Testis (tissue), 2 donors: Measurements from ENCODE around the gene SKAP2.

Source experiments
- POLR2A ChIP-seq: fragments of 450-650 bp; IDR thresholded peaks from one replicate; pipeline ENCODE4 v1.6.1; 2017; ENCODE audit warnings: antibody characterized with exemption, mild to moderate bottlenecking, moderate library complexity
- TF ChIP-seq, protein P1 (sequence below), 3 experiments: fragments of 450-650 bp in 2 of 3; fragments of 200-600 bp in 1 of 3; sonication (generic) in 1 of 3; IDR thresholded peaks; one replicate each; pipeline ENCODE4 v1.5.1; 2016 to 2019; ENCODE audit warnings: antibody characterized with exemption in 3 of 3, mild to moderate bottlenecking in 2 of 3, moderate library complexity in 1 of 3

DNA sequence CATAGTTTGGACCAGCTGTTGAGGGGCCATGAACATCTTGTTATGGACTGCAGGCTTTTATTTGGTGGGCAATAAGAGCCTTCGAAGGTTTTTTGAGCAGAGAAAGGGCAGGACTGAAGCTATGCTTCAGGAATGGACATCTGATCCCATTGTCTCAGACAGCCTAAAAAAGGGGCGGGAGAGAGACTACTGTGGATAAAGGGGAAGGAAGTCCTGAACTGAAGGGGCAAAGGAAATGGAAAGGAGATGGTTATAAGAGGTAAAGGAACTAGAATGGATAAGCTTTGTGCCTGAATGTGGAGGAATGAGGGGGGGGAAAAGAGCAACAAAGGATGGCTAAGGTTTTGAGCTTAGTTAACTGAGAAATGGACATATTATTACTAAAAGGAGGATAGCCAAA, 172.5 kb downstream of the SKAP2 start:
- TF ChIP-seq, protein P1, sequence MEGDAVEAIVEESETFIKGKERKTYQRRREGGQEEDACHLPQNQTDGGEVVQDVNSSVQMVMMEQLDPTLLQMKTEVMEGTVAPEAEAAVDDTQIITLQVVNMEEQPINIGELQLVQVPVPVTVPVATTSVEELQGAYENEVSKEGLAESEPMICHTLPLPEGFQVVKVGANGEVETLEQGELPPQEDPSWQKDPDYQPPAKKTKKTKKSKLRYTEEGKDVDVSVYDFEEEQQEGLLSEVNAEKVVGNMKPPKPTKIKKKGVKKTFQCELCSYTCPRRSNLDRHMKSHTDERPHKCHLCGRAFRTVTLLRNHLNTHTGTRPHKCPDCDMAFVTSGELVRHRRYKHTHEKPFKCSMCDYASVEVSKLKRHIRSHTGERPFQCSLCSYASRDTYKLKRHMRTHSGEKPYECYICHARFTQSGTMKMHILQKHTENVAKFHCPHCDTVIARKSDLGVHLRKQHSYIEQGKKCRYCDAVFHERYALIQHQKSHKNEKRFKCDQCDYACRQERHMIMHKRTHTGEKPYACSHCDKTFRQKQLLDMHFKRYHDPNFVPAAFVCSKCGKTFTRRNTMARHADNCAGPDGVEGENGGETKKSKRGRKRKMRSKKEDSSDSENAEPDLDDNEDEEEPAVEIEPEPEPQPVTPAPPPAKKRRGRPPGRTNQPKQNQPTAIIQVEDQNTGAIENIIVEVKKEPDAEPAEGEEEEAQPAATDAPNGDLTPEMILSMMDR (IDR thresholded peaks at IDR 0.05) = no peak
- no peak for TF ChIP-seq POLR2A
